Bone marrow (tissue), 2 donors: ENCODE results near the gene PBX2.
A peak's percentile ranks its signal among the peaks of the same experiment; 100 is the strongest.
"Not testable (repeated sequence)": the region's sequence is repeated elsewhere in the genome, so short reads cannot be mapped to it uniquely, and the experiment has no call there.

Source experiments
- DNase-seq, 2 donors: peaks; one replicate each; lab custom pipeline; 2025; lab: John Stamatoyannopoulos, UW

The PBX2 gene

GRCh38 chr6:32190054-32190851 is at the start of gene PBX2:
PBX2 (minus strand) TSS chr6:32190202; CDS start chr6:32189915, 287 bp downstream.
- peak; percentile 59 to 97 for DNase-seq

- DNase-seq = no peak
Observed at GRCh38 chr6:32239462-32239861, 49.5 kb upstream of the PBX2 start.

- DNase-seq = no peak
Observed at GRCh38 chr6:32234934-32235333, 44.9 kb upstream of the PBX2 start.

GRCh38 chr6:32226434-32226833 is 36.4 kb upstream of the PBX2 start:
- no peak for DNase-seq

GRCh38 chr6:32224696-32225095 is 34.7 kb upstream of the PBX2 start:
- DNase-seq = no peak

GRCh38 chr6:32223258-32224235 is 33.5 kb upstream of the PBX2 start, which contains the start of gene NOTCH4:
NOTCH4 (minus strand) TSS chr6:32224067; CDS start chr6:32223928, 139 bp downstream.
- DNase-seq = no peak

- DNase-seq = no peak
Observed at GRCh38 chr6:32222333-32223230, 32.6 kb upstream of the PBX2 start.

GRCh38 chr6:32220021-32220420 is 30.0 kb upstream of the PBX2 start:
- DNase-seq = no peak

GRCh38 chr6:32218167-32218566 is 28.2 kb upstream of the PBX2 start:
- no peak for DNase-seq

GRCh38 chr6:32216998-32217397 is 27.0 kb upstream of the PBX2 start:
- no peak for DNase-seq

- no peak for DNase-seq
Observed at GRCh38 chr6:32216285-32216684, 26.3 kb upstream of the PBX2 start.

- DNase-seq = no peak
Observed at GRCh38 chr6:32215617-32216016, 25.6 kb upstream of the PBX2 start.

- no peak for DNase-seq
Observed at GRCh38 chr6:32214126-32214525, 24.1 kb upstream of the PBX2 start.

GRCh38 chr6:32213649-32214048 is 23.6 kb upstream of the PBX2 start:
- no peak for DNase-seq

GRCh38 chr6:32212076-32212760 is 22.2 kb upstream of the PBX2 start:
- DNase-seq = no peak

GRCh38 chr6:32211432-32211831 is 21.4 kb upstream of the PBX2 start:
- DNase-seq = not testable (repeated sequence)

- no peak for DNase-seq
Observed at GRCh38 chr6:32210191-32210601, 20.2 kb upstream of the PBX2 start.

- no peak for DNase-seq
Observed at GRCh38 chr6:32208996-32209395, 19.0 kb upstream of the PBX2 start.

GRCh38 chr6:32204268-32204715 is 14.3 kb upstream of the PBX2 start:
- DNase-seq = no peak

- DNase-seq = no peak
Observed at GRCh38 chr6:32203426-32204267, 13.6 kb upstream of the PBX2 start.
